HUDEP-2 (cell line): ENCODE measurements around the gene PERP.
"Not testable (repeated sequence)": the region's sequence is repeated elsewhere in the genome, so short reads cannot be mapped to it uniquely, and the experiment has no call there.

Experiments
- DNase-seq, 76 experiments: peaks; one replicate each; lab custom pipeline; 2025; ENCODE audit not compliant: unreplicated experiment in 76 of 76; lab: John Stamatoyannopoulos, UW

PERP gene

DNA sequence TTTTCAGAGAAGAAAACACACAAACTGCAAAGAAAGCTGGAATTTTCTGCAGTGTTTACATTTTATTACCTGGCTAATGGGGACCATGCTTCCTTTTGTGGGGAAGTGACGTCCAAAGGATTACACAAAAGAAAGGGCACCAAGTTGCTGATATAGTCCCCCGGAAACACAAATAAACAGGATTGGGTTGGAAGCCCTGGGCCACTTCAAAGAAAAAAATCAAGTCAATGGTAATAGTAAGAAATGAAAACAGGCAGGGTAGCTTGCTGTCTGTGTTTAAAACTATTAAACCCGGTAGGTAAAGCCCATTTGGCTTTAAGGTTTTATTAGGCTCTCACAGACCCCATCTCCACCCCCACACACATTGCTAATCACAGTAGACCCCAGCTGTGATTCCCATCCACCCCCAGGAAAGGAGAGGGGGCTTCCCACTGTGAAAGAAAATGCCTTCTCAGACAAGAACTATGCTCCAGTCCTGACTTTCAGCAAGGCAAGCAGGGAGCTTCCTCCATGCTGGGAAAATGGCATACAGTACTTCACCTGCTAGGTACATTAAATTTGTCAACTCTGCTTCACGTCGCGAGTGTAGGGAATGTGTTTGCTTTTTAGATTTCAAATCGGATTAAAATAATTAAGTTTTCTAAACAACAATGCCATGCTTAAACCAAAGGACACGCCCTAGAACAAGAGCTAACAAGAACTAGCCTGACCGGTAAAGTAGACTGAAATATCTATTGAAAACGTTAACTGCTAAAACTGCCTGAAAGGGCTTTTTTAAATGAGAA, 1.1 kb downstream of the PERP start:
- DNase-seq = no peak

DNA sequence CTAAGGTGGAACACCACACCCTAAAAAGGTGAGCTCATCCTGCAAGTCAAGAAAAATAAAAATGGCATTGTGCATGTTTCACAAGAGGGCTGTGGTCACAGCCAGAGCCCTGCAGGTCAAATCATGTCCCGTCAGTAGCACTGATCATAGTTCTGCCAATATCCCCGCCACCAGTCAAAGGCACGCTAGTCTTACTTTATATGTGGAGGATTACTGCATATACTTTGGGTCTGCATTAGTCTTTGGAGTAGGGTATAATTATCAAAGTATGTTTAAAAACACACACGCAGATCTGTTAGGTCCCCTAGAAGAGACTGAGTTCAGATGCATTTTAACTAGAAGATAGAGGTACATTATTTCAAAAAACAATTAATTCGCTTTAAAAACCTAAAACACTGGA, 1.8 kb downstream of the PERP start:
- DNase-seq = no peak

DNA sequence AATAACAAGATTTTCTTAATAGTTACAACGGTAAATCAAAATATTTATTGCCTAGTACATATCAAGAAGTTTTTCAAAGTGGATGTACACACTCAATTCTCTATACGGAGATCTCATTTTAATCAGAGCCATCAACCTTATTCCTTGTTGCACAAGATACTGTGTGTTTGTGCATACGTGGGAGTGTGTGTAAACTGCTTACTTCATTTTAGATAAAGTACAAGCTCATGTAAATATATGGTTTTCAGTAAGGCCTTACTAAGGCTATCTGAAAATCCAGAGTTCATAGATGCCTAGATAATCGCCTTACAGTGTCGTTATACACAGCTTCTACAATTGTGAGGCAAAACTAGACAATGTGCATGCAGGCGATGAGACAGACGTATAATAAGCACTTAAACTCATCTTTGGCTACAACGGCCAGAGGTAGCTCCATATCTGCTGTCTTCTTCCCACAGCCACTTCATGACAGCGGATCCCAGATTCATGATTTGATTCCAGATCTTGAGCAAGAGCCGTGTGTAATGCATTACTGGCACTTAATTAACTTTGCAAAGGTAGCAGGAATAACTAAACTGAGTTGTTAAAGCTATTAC, 2.5 kb downstream of the PERP start:
- DNase-seq = no peak

DNA sequence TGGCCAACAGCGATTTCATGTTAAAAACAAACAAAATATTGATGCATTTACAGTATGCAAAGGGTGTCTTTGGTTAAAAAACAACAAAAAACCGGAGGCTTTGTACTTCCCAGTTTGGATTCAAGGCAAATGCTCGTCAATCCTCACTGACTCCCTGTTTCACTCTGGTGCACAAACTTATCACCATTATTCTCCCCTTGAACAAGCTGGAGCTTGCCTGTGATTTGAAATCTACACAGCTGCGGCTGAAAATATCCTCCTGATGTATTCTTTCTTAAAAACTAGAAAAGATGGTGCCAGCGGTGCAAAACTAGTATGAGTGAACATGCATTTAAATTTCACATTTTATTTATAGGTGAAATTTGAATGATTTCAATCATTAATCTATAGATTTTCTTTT, 3.3 kb downstream of the PERP start:
- DNase-seq = no peak

DNA sequence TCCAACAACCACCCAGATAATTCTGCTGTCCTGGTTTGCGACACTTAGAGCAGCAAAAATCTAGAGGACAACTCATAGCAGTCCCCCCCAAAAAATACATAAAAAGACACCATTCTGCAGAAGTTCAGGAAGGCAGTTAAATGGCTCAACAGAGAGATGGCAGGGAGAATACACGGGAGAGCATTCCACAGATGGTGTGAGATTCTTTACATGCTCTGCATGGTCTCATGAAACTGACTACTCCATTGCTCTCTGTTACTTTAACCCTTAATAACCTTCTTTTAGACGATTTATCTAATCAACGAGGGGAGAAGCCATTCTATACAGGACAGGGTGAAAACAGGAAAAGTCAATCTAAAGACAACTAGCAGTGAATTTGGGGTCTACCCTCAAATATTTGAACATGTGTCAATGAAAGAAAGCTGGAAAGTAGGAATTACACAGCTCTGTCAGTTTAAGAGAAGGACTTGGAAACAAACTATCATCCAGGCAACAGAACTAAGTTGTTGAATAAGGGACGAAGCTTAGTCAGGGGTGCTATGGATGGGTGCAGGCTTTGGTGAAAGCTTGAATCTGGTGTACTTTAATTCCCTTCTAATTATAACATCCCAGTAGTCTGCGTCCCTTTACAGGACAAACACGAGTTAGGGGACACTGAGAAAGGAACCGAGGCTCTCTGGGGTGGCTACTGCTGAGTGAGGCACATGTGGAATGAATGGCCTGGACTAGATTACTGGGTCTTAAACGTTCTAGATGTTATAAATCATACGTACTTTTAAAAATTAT, 5.1 kb downstream of the PERP start:
- DNase-seq = no peak

DNA sequence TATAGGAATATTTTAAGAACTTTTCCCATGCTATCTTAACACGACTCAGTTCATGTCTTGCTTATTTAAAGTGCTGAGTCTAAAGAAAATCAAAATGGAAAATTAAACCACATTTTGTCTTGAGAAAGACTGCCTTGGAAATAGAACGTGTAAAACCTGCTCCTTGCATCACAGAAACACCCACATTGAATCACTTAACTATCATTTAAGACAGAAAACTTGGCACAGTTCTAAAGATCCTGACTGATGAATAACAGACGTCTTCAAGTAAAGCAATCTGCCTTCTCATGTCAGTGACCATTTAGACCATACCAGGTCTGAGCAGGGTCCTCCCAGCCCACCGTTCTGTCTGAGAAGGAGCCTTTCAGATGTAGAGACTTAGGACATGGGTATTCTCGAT, 7.4 kb downstream of the PERP start:
- no peak for DNase-seq

DNA sequence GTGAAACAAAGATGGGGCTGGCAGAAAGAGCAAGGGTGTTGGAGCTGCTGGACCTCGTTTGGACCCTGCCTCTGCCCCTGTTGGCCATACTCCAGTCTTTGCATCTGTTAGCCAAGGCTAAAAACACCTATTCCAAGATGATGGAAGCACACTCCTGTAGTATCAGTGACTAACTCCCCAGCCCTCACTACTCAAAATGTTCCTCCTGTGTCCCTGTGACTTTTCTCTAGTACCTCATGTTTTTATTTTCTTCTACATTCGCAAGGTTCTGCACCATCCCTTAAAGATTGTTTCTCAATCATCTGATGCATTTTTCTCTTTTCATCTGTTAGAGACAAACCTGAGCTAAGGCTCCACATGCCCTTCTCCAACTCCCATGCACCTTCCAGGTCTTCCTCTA, 8.9 kb downstream of the PERP start:
- DNase-seq = no peak

DNA sequence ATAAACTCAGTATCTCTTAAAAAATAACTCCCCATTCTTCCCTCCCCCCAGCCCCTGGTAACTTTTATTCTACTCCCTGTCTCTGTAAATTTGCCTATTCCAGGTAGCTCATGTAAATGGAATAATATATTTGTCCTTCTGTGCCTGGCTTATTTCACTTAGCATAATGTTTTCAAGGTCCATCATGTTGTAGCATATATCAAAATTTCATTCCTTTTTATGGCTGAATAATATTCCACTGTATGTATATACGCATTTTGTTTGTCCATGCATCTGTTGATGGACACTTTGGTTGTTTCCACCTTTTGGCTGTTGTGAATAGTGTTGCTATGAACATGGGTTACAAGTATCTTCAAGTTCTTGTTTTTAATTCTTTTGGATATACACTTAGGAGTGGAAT, 13.0 kb downstream of the PERP start:
- no peak for DNase-seq

DNA sequence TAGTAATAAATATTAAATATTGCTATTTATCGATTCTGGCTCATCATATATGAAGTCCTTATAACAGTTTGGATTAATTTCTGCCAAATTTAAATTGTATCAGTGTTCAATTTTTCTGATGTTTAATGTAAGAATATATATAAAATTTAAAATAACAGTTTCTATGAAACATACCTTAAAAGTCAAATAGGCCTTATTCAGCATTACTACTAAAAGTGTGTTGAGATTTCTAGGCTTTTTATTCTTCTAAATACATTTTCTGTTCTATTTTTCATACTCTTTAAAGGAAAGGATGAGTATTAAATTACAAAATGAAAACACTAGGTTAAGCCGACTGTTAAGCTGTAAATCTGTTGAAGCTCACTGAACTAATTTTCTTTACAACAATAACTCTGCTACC, 13.6 kb downstream of the PERP start:
- no peak for DNase-seq

DNA sequence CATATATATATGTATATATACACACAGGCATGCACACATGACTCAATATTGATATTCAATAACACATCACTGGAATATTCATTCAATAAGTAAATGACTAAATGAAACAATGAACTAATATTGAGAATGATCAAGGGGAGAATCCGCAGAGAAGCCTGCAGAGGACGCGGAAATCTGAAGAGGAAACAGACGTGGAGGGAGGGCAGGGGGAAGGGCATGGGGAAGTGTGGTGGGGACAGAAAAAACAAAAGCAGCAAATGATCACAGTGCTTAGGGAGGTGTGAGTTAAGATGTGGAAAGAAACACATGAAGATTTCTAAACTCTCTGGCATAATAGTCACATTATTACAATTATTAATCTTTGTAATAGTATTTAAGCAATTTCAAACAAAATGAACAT, 14.5 kb downstream of the PERP start:
- DNase-seq = no peak

DNA sequence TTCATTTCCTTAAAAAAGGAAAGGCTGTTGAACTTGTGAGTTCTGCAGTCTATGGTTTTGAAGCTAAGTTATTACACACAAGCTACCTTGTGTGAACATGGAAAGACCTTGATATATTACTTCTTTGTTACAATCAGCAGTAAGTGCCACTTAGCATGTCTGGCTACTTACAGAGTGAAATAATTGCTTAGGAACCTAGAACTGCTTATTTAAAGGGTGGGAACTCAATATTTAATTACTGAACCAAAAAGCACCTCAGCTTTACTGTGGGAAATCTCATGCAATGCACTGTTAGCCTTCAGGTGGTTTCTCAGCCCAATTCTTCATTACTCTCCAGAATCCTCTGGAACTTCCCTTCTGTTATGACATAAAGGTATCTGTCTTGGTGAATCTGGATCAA, 17.9 kb downstream of the PERP start:
- DNase-seq = no peak

DNA sequence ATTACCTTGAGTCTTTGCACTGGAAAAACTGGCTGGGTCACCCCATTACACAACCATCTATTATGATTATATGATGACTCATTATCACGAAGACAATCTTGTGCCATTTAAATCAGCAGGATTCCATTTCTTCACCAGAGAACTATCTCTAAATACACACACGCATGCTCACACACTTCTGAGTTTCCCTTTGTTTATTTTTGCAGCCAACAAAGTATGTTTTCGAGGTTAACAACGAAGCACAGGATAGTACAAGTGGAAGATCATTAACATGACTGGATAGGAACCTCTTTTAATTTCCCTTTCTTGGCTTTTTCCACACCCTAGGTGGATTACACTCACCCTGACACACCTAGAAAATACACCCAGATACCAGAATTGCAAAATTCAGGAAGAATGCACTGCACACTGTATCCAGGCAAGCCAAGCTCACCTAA, 18.9 kb downstream of the PERP start:
- DNase-seq = no peak

DNA sequence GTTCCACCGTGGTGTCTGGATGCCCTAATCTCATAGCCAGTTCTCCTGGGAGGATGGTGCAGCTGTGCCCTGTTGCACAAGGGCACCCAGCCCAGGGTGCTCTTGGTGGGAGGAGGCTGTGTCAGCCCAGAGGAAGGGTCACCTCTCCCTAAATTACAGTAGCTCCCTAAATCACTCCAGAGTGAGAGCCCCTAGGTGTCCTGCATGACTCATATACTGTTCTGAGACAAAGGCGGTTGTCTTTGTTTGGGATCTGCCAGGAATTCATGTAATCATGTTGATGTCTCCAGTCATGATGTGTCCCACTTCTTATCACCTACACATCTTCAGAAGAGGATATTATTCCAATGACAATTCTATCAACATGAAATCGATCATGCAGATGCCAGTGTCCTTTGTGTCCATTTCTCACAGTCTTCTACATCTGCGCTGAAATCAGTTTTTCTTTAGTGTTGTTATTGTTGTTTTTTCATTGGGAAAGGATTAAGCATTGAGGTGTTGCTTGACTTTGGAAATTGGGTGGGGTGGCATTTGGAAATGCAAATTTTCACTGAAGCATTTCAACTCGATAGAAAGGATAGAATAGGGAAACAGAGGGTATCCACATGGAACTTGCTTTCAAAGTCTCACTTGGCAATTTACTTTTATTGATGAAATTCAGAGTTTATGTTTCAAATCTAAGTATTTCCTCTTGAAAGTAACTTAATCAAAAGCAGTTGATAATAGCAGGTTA, 19.5 kb downstream of the PERP start:
- no peak for DNase-seq

DNA sequence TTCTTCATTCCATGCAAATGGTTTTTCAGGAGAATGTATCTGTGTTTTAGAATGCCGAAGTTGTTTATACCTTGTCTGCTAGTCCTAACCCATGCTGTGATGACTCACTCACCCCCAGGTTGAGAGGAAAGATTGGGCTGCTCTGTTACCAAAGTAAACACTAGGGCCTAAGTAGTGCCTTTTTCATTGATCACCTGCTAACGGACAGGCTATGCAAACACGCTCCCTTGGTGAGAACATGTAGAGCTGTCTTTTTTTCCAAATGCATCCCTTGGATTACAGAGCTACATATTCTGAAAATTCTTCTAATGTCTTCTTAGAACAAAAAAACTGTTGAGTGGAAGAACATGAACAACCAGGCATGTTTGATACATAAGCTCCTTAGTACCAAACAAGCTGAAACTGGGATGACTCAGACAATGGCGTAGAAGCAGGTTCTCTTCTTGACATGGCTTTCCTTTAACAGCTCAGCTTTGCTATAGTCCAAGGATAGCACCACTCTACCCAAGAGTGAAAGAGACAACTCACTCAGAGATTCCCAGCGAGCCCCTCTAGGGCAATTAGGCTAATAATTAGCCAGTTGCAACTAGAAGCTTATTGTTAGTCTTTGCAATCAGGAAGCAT, 20.5 kb downstream of the PERP start:
- no peak for DNase-seq

DNA sequence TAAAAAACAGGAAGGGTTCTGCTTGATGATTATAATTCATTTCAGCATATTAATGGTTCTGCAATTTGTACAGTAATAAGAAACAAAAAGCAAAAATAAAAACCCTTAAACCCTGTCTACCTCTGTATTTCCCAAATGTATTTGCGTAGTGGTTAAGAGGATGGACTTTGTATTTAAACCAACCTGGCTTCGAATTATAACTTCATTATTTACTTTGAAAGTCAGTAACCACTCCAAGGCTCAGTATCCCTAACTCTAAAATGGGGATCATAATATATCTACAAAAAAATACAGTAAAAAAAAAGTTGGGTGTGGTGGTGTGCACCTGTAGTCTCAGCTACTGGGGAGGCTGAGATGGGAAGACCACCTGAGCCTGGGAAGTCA, 21.4 kb downstream of the PERP start:
- no peak for DNase-seq

DNA sequence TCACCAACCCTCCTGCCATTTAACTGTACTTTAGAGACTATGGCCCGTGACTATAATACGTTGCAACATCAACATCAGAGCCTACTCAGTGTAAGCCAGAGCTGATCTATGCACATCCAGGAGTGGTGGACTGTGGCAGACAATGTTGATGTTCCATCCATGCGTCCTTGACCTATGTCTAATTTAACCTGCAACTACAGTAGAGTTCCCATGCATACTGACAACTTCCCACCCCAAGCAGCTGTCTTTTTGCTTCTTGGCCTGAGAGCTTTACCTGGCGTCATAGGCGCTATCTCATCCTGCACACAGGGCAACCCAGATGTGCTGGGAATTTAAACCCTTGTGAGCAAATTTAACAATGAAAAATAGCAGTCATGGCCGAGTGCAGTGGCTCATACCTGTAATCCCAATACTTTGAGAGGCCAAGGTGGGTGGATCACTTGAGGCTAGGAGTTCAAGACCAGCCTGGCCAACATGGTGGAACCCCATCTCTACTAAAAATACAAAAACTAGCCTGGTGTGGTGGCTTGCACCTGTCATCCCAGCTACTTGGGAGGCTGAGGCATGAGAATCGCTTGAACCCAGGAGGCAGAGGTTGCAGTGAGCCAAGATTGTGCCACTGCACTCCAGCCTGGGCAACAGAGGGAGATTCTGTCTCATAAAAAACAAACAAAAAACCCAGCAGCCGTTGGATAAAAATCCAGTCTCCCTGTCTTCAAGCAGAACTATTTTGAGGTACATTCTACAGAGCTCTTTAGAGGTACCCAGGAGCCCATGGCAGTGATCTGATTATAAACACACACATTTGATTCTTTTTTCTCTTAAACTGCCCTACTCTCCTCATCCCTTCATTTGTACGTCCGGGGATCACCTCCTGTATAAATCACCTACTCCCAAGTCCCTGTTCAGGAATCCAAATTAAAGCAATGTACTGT, 22.0 kb downstream of the PERP start:
- DNase-seq = no peak

DNA sequence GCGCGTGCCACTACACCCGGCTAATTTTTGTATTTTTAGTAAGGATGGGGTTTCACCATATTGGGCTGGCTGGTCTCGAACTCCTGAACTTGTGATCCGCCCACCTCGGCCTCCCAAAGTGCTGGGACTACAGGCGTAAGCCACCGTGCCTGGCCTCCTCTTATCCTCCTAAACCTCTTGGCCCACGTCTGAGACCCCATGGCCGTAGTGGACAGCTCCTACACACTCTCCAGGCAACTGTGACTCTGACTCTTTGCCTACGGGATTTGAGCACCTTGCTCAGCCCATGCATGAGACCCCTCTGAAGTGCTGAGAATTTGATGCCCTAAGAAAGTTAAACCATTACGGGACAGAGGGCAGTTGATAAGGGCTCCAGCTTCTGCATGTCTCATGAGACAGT, 25.0 kb downstream of the PERP start:
- no peak for DNase-seq

DNA sequence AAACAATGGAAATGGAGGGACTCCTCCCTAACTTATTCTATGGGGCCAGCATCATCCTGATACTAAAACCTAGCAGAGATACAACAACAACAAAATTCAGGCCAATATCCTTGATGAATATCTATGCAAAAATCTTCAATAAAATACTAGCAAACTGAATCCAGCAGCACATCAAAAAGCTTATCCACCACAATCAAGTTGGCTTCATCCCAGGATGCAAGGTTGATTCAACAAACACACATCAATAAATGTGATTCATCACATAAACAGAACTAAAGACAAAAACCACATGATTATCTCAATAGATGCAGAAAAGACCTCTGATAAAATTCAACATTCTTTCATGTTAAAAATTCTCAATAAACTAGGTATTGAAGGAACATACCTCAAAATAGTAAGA, 27.7 kb downstream of the PERP start:
- not testable (repeated sequence) for DNase-seq

DNA sequence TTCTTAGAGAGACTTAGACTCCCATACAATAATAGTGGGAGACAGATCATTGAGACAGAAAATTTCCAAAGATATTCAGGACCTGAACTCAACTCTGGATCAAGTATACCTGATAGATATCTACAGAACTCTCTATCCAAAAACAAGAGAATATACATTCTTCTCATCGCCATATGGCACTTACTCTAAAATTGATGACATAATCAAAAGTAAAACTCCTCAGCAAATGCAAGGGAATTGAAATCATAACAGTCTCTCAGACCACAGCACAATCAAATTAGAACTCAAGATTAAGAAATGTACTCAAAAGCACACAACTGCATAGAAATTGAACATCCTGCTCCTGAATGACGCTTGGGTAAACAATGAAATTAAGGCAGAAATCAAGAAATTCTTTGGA, 28.7 kb downstream of the PERP start:
- no peak for DNase-seq

DNA sequence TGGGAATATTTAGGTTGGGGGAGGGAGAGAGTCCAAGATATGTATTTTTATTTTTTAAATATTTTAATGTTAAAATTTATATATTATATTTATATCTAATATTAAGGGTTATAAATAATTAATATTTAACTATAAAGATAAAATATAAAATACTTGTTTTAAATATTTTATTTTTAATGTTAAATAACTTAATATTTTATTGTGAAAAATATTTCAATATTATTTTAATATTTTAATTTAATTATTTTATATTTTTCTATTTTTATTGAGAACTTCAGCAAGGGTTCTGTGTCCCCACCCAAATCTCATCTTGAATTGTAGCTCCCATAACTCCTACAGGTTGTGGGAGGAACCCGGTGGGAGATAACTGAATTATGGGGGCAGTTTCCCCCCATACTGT, 34.0 kb downstream of the PERP start:
- no peak for DNase-seq
